GM04503 (cell line): ENCODE data around the gene LRRC56.
A peak's percentile ranks its signal among the peaks of the same experiment; 100 is the strongest.
"Not testable (repeated sequence)": the region's sequence is repeated elsewhere in the genome, so short reads cannot be mapped to it uniquely, and the experiment has no call there.

Experiments
- DNase-seq: peaks from one replicate; pipeline ENCODE4 v3.0.0-alpha.2; 2012; ENCODE audit warnings: low read depth

Gene LRRC56

GRCh38 chr11:501683-502287, 35.5 kb upstream of the LRRC56 start:
- no peak for DNase-seq

GRCh38 chr11:502288-503178, 34.8 kb upstream of the LRRC56 start:
- DNase-seq, result no peak

- peak; percentile 23 for DNase-seq
These were observed 33.9 kb upstream of the LRRC56 start for GRCh38 chr11:503179-503981.

GRCh38 chr11:504053-504993, 33.0 kb upstream of the LRRC56 start:
- peak; percentile 21 for DNase-seq

GRCh38 chr11:504994-505344, 32.4 kb upstream of the LRRC56 start:
- DNase-seq, result no peak

- peak; percentile 76 for DNase-seq
These were observed 30.9 kb upstream of the LRRC56 start for GRCh38 chr11:506238-506994.

- peak; percentile 51 for DNase-seq
These were observed 30.2 kb upstream of the LRRC56 start, which contains the start of gene RNH1 for GRCh38 chr11:506995-507726. RNH1 (minus strand) TSS chr11:507242; CDS start chr11:502162, 5,080 bp downstream.

- no peak for DNase-seq
These were observed 29.4 kb upstream of the LRRC56 start for GRCh38 chr11:507727-508515.

- DNase-seq, result no peak
These were observed 28.4 kb upstream of the LRRC56 start for GRCh38 chr11:508956-509355.

GRCh38 chr11:512761-513595, 24.3 kb upstream of the LRRC56 start:
- DNase-seq, result no peak

- DNase-seq, result no peak
These were observed 22.7 kb upstream of the LRRC56 start for GRCh38 chr11:514606-515005.

- DNase-seq, result no peak
These were observed 22.2 kb upstream of the LRRC56 start for GRCh38 chr11:515131-515530.

GRCh38 chr11:516400-516799, 20.9 kb upstream of the LRRC56 start:
- no peak for DNase-seq

GRCh38 chr11:516918-517685, 20.2 kb upstream of the LRRC56 start:
- DNase-seq, result not testable (repeated sequence)

GRCh38 chr11:518463-519202, 18.7 kb upstream of the LRRC56 start:
- peak; percentile 89 for DNase-seq

GRCh38 chr11:520428-521176, 16.7 kb upstream of the LRRC56 start:
- no peak for DNase-seq
